SH-SY5Y (cell line): ENCODE measurements around the gene THSD7A.

ENCODE experiments used
- GATA2 ChIP-seq: IDR thresholded peaks from 2 replicates; pipeline ENCODE4 v1.6.1; 2011; ENCODE audit warnings: mild to moderate bottlenecking, low read depth, low read length
- GATA3 ChIP-seq: IDR thresholded peaks from 2 replicates; pipeline ENCODE4 v1.6.1; 2011; ENCODE audit warnings: low read depth, mild to moderate bottlenecking, low read length, moderate library complexity

- TF ChIP-seq GATA2 (no peak), GATA3 (no peak)
These were observed 26.8 kb upstream of the THSD7A start for GRCh38 chr7:11858622-11859302.
